EH (cell line): ENCODE results near the gene LSP1.

Experiments
- DNase-seq: peaks from one replicate; pipeline ENCODE4 v3.0.0-alpha.2; 2015; ENCODE audit warnings: low read depth

LSP1 gene

GRCh38 chr11:1837171-1838076 lies 15.5 kb upstream of the LSP1 start:
- DNase-seq: peak; percentile 59

- no peak for DNase-seq
Observed at GRCh38 chr11:1838077-1838425, 14.8 kb upstream of the LSP1 start.

- no peak for DNase-seq
Observed at GRCh38 chr11:1838426-1839144, 14.3 kb upstream of the LSP1 start, which contains the start of gene TNNI2. Gene TNNI2, plus strand, starts transcription at chr11:1838981. Its CDS starts 716 bp downstream, at chr11:1839697.

GRCh38 chr11:1839204-1839923 lies 13.5 kb upstream of the LSP1 start:
- no peak for DNase-seq

GRCh38 chr11:1839924-1840779 lies 12.7 kb upstream of the LSP1 start:
- no peak for DNase-seq

GRCh38 chr11:1840780-1841480 lies 12.0 kb upstream of the LSP1 start:
- DNase-seq: no peak

- DNase-seq: no peak
Observed at GRCh38 chr11:1841511-1842148, 11.3 kb upstream of the LSP1 start.

GRCh38 chr11:1842149-1843097 lies 10.5 kb upstream of the LSP1 start:
- no peak for DNase-seq

GRCh38 chr11:1843098-1843473 lies 9.8 kb upstream of the LSP1 start:
- no peak for DNase-seq

- no peak for DNase-seq
Observed at GRCh38 chr11:1843796-1844195, 9.1 kb upstream of the LSP1 start.

GRCh38 chr11:1844221-1845094 lies 8.4 kb upstream of the LSP1 start:
- peak; percentile 19 for DNase-seq

GRCh38 chr11:1845095-1845429 lies 7.8 kb upstream of the LSP1 start:
- DNase-seq: no peak

GRCh38 chr11:1845561-1846452 lies 7.1 kb upstream of the LSP1 start:
- DNase-seq: no peak

GRCh38 chr11:1846453-1846932 lies 6.4 kb upstream of the LSP1 start:
- no peak for DNase-seq

GRCh38 chr11:1847006-1847735 lies 5.7 kb upstream of the LSP1 start:
- DNase-seq: no peak

- no peak for DNase-seq
Observed at GRCh38 chr11:1847926-1848639, 4.8 kb upstream of the LSP1 start.
